DND-41 (cell line): ENCODE results near the gene CASQ2.

Experiments
- CTCF ChIP-seq: IDR thresholded peaks from 2 replicates; pipeline ENCODE4 v1.5.1; 2012; ENCODE audit warnings: borderline replicate concordance, low read length, moderate library complexity, mild to moderate bottlenecking; ENCODE audit not compliant: poor library complexity, severe bottlenecking; ENCODE audit errors: extremely low read depth
- EZH2 ChIP-seq: IDR thresholded peaks from 3 replicates; pipeline ENCODE4 v1.6.1; 2012; ENCODE audit warnings: borderline replicate concordance, low read depth, mild to moderate bottlenecking, moderate library complexity, low read length, inconsistent platforms; ENCODE audit not compliant: severe bottlenecking

DNA sequence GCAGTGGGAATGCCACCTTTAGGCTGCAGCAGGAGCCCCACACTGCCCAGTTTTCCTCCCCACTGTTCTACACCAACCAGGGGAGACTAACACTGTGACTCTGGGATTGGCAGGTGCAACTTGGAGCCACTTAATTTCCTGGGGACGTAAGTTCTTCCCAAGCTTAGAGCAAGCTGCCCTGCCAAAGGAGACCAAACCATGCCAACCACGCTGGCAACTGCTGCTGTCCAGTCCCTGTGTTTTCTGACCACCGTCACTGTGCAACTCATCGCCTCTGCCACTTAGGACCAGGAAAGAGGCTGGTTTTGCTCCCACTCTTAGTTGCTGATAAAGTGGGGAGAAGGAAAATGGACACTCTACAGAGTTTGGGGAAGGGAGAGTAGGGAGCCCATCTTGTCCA lies 76.3 kb downstream of the CASQ2 start:
- no peak for TF ChIP-seq CTCF
- TF ChIP-seq EZH2 = no peak
